Kidney (tissue), 14 donors: ENCODE measurements around the gene APH1B. TPM values are rescaled to one million over a fixed set of nuclear protein-coding genes. Genes with fewer than 3 reads are reported as not detected.
A peak's percentile ranks its signal among the peaks of the same experiment; 100 is the strongest.

Source experiments
- DNase-seq, 5 donors: peaks; one replicate each; pipeline ENCODE4 v3.0.0-alpha.2; 2013 to 2020
- FAIRE-seq: peaks from 2 replicates; lab custom pipeline; 2012; peaks lifted over from hg19 to GRCh38; lab: Jason Lieb, UNC
- H3K27ac ChIP-seq, 2 donors: one replicate each; pipeline ENCODE4 v1.7.0; 2013; ENCODE audit warnings: low read depth in 2 of 2, low read length in 2 of 2, inconsistent platforms in 1 of 2
- H3K27me3 ChIP-seq: one replicate; pipeline ENCODE4 v1.7.1; 2013; ENCODE audit warnings: low read length, inconsistent platforms; ENCODE audit not compliant: control insufficient read depth, insufficient read depth
- H3K36me3 ChIP-seq, 3 donors: one replicate each; pipeline versions ENCODE4 v1.7.0 to v1.7.1; 2013; ENCODE audit warnings: low read length in 3 of 3, control low read depth in 1 of 3, inconsistent platforms in 1 of 3; ENCODE audit not compliant: insufficient read depth in 3 of 3, control insufficient read depth in 2 of 3
- H3K4me1 ChIP-seq, 3 donors: one replicate each; pipeline versions ENCODE4 v1.7.0 to v1.7.1; 2013; ENCODE audit warnings: low read length in 3 of 3, inconsistent platforms in 1 of 3, low read depth in 1 of 3; ENCODE audit not compliant: control insufficient read depth in 2 of 3, insufficient read depth in 2 of 3
- H3K4me3 ChIP-seq, 3 donors: one replicate each; pipeline versions ENCODE4 v1.7.0 to v1.8.1; 2013; ENCODE audit warnings: low read length in 3 of 3, control low read depth in 1 of 3, inconsistent platforms in 1 of 3
- H3K9ac ChIP-seq, 3 donors: one replicate each; pipeline versions ENCODE4 v1.7.0 to v1.7.1; 2013; ENCODE audit warnings: low read length in 3 of 3, control low read depth in 1 of 3, inconsistent platforms in 1 of 3
- H3K9me3 ChIP-seq, 3 donors: one replicate each; pipeline versions ENCODE4 v1.7.0 to v1.7.1; 2013; ENCODE audit warnings: low read length in 3 of 3, control low read depth in 1 of 3, inconsistent platforms in 1 of 3; ENCODE audit not compliant: control insufficient read depth in 2 of 3, insufficient read depth in 1 of 3
- CTCF ChIP-seq: IDR thresholded peaks from 3 replicates; pipeline ENCODE4 v1.5.1; 2012; ENCODE audit warnings: mild to moderate bottlenecking, moderate library complexity, borderline replicate concordance; ENCODE audit not compliant: insufficient read depth; ENCODE audit errors: extremely low read depth
- intact Hi-C: fragments of 100-400 bp; cut with DNase I; formaldehyde crosslinking; loops from one replicate; pipeline ENCODE4 v1.11.1; 2022
- polyA plus RNA-seq: library from polyadenylated mRNA; stranded (reverse); fragments of 350-450 nt; fragmentation: Illumina TruSeq; extraction: RNeasy Lipid Tissue Mini Kit (QIAGEN cat#74804); gene quantifications from one replicate; pipeline ENCODE4 v1.2.3, GENCODE V29; 2014; ENCODE audit warnings: low read depth, low replicate concordance; ENCODE audit not compliant: insufficient read depth
- total RNA-seq: library from RNA; stranded (reverse); fragmentation: NEBNext Ultra II Directional; extraction: Animal tissue kit (Norgen Biotek cat#: 25700); gene quantifications from one replicate; pipeline ENCODE4 v1.2.1, GENCODE V29; 2021
- donor health status: control.
- donor health status: control.
- donor health status: control.
- donor health status: control.
- donor health status: control.
- donor health status: DM: yes; HTN: yes; CAD: no.
- donor health status: Normal renal cell carcinoma (clear cell type).

The APH1B gene
- total and polyA plus RNA-seq, 2 donors from 2014 or later: 12.3 to 22.4 TPM

GRCh38 chr15:63358241-63359029 lies 81.0 kb downstream of the APH1B start:
- intact Hi-C loops: no loop called here
- FAIRE-seq (no peak), DNase-seq (no peak)

More at GRCh38 chr15:63358241-63359029, 81.0 kb downstream of the APH1B start:
- Histone ChIP-seq H3K27ac (peak overlapping the region in 1 of 2 donors; percentile 48), H3K4me1 (peaks cover 0 to 30% (median 10%) of the 10 kb centered on the region in 3 donors), H3K9me3 (no peaks in the 10 kb centered on the region), H3K27me3 (no peaks in the 10 kb centered on the region), H3K36me3 (peaks cover 0 to 7% (median 0%) of the 10 kb centered on the region in 3 donors), H3K4me3 (no peak overlapping the region), H3K9ac (no peak overlapping the region)
- no peak for TF ChIP-seq CTCF

Other genes starting within 250 kb of the APH1B start
- gene TPM1, start 234.9 kb upstream of the APH1B start, total RNA-seq: 473 TPM
- 252 TPM for gene TPM1, start 234.9 kb upstream of the APH1B start, polyA plus RNA-seq
- 17.6 TPM for gene LACTB, start 155.7 kb upstream of the APH1B start, total RNA-seq
- 16.8 TPM for gene LACTB, start 155.7 kb upstream of the APH1B start, polyA plus RNA-seq
- gene RPS27L, start 120.1 kb upstream of the APH1B start, total RNA-seq: 120 TPM
- gene RPS27L, start 120.1 kb upstream of the APH1B start, polyA plus RNA-seq: 372 TPM
- gene RAB8B, start 88.0 kb upstream of the APH1B start, total RNA-seq: 33.6 TPM
- gene RAB8B, start 88.0 kb upstream of the APH1B start, polyA plus RNA-seq: 7.1 TPM
- 237 TPM for gene CA12, start 104.2 kb downstream of the APH1B start, total RNA-seq
- gene CA12, start 104.2 kb downstream of the APH1B start, polyA plus RNA-seq: 242 TPM
- gene USP3, start 227.0 kb downstream of the APH1B start, total RNA-seq: 72.5 TPM
- gene USP3, start 227.0 kb downstream of the APH1B start, polyA plus RNA-seq: 25.2 TPM